Activated CD4-positive, alpha-beta T cell treated with anti-CD3 and anti-CD28 coated beads, Interleukin-2, amount 50 U/mL, for 1 hour (primary cell): ENCODE results near the gene RREB1.
A peak's percentile ranks its signal among the peaks of the same experiment; 100 is the strongest.

Experiments
- DNase-seq: peaks from one replicate; pipeline ENCODE4 v3.0.0-alpha.2; 2020

The RREB1 gene

DNA sequence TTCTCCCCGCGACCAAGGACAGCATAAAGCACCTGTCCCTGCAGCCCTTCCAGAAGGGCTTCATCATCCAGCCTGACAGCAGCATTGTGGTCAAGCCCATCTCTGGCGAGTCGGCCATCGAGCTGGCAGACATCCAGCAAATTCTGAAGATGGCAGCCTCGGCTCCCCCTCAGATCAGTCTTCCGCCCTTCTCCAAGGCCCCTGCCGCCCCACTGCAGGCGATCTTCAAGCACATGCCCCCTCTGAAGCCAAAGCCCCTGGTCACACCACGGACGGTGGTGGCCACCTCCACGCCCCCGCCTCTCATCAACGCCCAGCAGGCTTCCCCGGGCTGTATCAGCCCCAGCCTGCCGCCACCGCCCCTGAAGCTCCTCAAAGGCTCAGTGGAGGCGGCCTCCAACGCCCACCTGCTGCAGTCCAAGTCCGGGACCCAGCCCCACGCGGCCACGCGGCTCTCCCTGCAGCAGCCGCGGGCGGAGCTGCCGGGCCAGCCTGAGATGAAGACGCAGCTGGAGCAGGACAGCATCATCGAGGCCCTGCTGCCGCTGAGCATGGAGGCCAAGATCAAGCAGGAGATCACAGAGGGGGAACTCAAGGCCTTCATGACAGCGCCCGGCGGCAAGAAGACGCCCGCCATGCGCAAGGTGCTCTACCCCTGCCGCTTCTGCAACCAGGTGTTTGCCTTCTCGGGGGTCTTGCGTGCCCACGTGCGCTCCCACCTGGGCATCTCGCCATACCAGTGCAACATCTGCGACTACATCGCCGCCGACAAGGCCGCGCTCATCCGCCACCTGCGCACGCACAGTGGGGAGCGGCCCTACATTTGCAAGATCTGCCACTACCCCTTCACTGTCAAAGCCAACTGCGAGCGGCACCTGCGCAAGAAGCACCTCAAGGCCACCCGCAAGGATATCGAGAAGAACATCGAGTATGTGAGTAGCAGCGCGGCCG lies 121.9 kb downstream of the RREB1 start:
- DNase-seq = no peak

- DNase-seq = no peak
These were observed 122.5 kb downstream of the RREB1 start for GRCh38 chr6:7230327-7230691.

DNA sequence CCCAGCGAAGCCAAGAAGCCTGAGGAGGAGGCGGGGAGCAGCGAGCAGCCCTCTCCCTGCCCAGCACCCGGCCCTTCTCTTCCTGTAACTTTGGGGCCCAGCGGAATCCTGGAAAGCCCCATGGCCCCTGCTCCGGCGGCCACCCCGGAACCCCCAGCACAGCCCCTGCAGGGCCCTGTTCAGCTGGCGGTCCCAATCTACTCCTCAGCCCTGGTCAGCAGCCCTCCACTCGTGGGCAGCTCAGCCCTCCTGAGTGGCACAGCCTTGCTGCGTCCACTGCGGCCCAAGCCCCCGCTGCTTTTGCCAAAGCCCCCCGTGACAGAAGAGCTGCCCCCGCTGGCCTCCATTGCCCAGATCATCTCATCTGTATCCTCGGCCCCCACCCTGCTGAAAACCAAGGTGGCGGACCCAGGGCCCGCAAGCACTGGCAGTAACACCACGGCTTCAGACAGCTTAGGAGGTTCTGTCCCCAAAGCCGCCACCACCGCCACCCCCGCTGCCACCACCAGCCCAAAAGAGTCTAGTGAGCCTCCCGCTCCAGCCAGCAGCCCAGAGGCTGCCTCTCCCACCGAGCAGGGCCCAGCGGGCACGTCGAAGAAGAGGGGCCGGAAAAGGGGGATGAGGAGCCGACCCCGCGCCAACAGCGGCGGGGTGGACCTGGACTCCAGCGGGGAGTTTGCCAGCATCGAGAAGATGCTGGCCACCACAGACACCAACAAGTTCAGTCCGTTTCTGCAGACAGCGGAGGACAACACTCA lies 123.4 kb downstream of the RREB1 start:
- no peak for DNase-seq

DNA sequence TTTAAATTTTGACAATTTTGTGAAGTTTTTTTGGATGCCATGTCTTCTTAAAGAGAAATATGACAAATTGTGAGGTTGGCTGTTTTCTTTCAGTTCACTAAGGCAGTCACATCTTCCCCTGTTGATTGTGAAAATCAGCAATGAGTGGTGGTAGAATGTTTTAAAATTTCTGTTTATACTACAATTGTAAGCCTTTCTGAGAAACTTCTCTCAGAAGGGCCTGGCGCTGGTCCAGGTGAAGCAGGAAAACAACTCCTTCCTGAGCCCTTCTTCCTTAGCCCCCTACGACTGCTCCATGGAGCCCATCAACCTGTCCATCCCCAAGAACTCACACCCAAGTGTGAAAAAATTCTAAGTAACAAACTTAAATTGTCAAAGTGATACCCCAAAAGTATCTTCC lies 124.6 kb downstream of the RREB1 start:
- DNase-seq = no peak

- no peak for DNase-seq
These were observed 126.8 kb downstream of the RREB1 start for GRCh38 chr6:7234547-7234946.

GRCh38 chr6:7235712-7236305 lies 128.0 kb downstream of the RREB1 start:
- DNase-seq = no peak

- DNase-seq = no peak
These were observed 128.8 kb downstream of the RREB1 start for GRCh38 chr6:7236306-7237209.

DNA sequence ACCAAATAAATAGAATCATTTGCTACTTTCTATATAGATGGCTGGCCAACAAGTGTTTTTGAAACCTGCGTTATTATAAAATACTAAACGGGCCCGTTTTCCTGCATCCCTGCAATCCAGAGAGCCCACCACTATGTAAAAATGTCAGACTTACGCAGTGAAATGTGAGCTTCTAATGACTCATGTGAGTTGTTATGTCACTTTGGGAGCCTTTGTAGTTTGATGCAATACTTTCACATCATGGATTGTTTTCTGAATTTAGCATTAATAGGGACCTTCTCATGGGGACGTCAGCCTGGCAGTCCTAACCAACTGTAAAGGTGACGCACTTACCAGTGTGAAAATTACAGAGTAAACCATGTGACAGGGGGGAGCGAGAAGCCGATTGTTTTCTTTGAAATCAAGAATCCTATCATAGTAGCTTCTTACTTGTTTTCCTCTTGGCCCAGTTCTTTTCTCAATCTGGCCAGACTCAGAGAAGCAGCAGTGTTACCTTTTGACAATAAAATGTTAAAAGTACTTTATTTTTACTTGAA lies 130.0 kb downstream of the RREB1 start:
- no peak for DNase-seq

- no peak for DNase-seq
These were observed 130.8 kb downstream of the RREB1 start for GRCh38 chr6:7238526-7238899.

- peak; percentile 61 for DNase-seq
These were observed 131.3 kb downstream of the RREB1 start for GRCh38 chr6:7238900-7239589.

GRCh38 chr6:7239590-7239948 lies 131.8 kb downstream of the RREB1 start:
- DNase-seq = no peak

GRCh38 chr6:7240351-7240750 lies 132.6 kb downstream of the RREB1 start:
- no peak for DNase-seq

GRCh38 chr6:7241160-7241559 lies 133.4 kb downstream of the RREB1 start:
- DNase-seq = no peak

DNA sequence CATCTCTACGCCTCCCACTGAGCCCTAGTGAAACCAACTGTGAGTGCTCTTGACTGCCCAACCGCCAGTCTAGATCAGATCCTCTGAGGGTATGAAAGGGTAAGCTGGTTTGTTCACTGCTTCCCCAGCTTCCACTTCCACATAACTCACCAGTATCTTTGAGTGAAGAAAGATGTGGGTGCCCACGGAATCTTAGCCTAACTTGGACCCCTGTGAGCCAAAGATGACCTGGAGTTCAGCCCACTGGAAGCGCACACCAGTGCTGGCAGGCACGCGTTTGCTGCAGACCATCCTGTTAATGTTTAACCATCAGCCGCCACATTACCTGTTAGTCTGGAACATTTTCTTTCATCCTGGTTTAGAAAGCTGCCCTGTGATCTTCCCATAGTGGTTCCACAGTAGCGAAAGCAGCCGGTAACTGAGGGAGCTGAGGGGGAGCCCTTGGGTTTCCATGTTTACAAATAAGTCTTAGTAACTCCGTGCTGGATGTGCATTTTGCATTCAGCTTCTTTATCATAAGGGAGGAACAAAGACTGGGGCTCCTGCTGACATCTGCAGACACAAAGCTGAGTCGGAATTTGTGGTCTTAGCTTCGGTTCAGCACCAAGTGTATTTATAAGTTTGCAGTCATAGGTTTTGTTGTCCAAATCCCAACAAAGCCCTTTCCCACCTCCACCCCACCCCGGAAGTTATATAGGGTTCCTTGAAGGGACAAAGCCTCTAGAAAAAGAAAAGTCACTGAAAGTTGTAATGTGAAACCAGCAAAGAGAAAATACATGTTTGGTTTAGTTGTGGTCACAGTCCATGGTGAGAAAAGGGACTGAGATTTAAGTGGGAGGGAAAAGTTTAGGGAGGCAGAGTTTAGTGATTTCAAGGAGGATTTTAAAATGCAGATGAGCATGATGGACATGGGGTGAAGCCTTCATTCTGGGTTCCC lies 134.2 kb downstream of the RREB1 start:
- DNase-seq = no peak

DNA sequence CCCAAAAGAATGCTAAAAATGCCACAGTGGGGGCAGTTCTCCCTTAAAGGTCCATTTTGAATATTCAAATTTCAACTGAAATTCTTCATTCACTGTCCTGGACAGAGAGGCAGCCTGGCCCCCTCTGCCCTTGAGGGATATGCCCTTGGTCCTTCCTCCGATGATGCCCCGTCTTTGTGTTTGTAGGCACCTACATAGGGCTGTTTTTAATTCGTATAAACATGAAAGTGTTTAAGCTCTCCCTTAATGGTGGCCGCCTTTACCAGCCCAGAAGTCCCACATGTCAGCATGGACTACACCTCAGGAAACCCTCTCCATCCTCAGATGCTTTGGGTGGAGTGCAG lies 135.0 kb downstream of the RREB1 start:
- DNase-seq = no peak

DNA sequence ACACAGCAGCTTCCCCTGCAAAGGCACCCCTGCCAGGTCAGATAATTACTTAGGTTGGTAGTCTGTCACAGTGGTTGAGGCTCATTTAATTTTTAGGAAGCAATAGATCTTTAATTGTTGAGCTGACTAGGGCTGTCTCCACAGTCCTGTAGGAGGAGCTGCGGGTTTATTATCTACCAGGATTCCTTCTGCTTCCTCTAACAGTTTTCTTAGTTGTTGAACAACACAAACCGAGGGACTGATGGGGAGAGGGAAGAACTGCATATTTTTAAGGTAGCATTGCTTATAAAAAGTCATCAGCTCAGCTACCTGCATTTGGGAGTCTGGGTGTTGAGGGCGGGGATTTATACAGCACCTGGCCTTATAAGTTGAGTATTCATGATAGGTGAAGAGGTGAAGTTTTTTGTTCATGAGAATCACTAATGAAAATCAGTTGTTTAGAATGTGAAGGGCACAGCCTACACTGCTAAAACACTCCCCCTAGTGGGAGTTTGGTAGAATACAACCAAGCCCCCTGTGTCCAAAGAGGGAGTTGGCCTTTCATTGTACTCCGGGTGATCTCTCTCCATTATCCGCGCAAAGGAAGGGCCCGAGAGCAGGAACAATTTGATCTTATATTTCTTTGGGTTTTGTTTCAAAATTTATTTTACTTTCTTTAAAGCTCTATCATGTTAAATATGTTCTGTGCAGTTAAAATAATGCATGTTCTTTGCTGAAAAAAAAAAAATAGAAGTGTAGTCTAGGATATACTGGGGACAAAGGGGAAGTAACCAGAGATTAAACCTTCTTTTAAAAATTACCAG lies 135.6 kb downstream of the RREB1 start:
- DNase-seq = peak; percentile 15

DNA sequence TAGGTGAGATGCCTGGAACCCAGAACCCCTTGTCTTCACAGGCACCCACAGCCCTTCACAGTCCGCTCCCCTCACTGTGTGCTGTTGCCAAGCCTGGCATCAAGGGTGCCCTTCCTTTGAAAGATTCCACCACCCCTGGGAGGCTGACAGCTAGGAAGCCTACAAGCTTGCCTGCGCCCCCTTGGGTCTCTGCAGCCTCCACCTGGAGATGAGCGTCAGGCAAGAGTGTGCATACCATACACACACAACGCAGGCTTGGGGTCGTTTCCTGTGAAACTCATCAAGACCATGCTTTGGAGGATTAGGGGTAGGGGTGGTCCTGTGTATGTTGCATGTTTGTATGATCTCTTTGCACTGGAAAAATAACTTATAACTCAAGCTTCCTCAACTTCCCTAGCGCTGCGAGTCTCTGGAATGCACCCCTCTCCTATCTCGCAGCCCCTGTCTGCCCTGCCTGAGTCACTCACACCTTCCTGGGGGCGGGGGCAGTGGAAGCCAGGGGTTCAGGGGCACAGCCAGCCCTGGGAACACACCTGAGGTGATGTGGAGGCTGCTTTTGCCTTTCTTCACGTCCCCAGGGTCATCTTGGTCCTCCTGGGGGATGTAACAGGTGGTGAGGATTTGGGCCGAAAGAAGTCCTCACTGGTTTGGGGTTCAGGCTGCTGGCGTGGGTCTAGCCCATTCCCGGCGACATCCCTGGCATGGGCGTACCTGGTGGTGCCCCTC lies 138.1 kb downstream of the RREB1 start:
- DNase-seq = no peak

DNA sequence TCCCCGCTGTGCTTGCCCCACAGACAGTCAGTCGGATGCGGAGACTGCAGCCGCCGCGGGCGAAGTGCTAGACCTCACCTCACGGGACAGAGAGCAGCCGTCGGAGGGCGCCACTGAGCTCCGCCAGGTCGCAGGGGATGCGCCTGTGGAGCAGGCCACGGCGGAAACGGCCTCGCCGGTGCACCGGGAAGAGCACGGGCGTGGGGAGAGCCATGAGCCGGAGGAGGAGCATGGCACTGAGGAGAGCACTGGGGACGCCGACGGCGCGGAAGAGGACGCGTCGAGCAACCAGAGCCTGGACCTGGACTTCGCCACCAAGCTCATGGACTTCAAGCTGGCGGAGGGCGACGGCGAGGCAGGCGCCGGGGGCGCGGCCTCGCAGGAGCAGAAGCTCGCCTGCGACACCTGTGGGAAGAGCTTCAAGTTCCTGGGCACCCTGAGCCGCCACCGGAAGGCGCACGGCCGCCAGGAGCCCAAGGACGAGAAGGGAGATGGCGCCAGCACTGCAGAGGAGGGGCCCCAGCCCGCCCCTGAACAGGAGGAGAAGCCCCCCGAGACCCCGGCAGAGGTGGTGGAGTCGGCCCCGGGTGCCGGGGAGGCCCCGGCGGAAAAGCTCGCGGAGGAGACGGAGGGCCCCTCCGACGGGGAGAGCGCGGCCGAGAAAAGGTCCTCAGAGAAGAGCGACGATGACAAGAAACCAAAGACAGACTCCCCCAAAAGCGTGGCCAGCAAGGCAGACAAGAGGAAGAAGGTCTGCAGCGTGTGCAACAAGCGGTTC lies 138.8 kb downstream of the RREB1 start:
- no peak for DNase-seq

- DNase-seq = no peak
These were observed 139.4 kb downstream of the RREB1 start for GRCh38 chr6:7247179-7247456.
